ENCODE data around the gene ZFX.
A peak's percentile ranks its signal among the peaks of the same experiment; 100 is the strongest.

ZFX gene

DNA sequence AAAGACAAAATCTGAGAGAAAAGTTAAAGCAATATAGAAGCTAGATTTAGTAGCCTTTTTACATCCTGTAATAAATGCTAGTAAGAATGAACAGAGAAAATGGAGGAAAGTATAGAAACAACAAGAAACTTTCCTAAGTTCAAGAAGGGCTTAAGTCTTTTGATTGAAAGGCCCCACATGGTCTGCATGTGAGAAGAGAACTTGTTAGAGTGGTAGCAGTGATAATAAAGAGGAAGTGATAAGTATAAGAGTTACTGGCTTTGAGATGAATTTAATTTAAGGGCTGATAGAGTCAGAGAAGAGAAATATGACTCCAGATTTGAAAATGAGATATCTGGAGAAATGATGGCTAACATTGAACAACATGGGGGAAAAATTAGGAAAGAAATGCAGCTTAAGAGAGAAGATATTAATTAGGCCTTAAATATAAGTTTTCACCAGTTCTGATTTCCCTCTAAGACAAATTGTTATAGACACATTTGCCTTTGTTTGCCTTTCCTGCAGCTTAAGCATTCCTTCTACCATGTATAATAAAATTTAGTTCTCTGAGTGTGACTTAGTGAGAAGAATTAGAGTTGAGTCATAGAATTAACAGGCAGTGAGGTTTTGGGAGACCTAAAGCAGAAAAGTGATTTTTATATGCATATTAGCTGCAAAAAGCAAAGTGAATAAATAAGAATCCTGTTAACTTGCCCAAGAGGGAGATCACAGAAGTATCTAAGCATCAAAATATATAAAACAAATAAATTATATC is 18.4 kb downstream of the ZFX start:
- H3K36me3 Mint-ChIP-seq (ENCODE audit: low read depth), result peaks cover 10% of the 10 kb centered on the region
- H3K27ac Mint-ChIP-seq, result peak overlapping the region; percentile 18
- no peaks in the 10 kb centered on the region for H3K27me3 Mint-ChIP-seq (ENCODE audit: low read depth)
- H3K9me3 Mint-ChIP-seq, result no peaks in the 10 kb centered on the region
- peaks cover 37% of the 10 kb centered on the region for H3K4me1 Mint-ChIP-seq (ENCODE audit: low read depth)
- no peak overlapping the region for H3K4me3 Mint-ChIP-seq

DNA sequence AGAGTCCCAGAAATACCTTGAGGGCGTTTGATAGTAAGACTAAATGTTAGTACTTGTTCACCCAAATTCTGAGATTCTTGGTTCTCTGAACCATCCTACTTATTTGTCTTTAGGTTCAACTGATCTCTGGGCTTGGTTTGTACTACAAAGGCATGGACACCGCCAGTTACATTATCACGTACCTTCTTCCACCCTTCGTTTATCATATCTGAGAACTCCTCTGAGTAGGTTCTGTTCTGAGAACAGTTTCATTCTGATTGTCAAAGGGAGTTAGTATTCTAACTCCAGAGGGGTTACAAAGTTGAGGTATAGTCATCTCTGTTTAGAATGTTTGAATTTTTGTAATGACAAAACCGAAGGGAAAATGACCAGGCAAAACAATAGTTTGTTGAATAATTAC is 19.3 kb downstream of the ZFX start:
- peak overlapping the region; percentile 58 for H3K27ac Mint-ChIP-seq
- H3K9me3 Mint-ChIP-seq, result no peaks in the 10 kb centered on the region
- H3K36me3 Mint-ChIP-seq (ENCODE audit: low read depth), result peaks cover 11% of the 10 kb centered on the region
- no peaks in the 10 kb centered on the region for H3K27me3 Mint-ChIP-seq (ENCODE audit: low read depth)
- peaks cover 37% of the 10 kb centered on the region for H3K4me1 Mint-ChIP-seq (ENCODE audit: low read depth)
- H3K4me3 Mint-ChIP-seq, result peak overlapping the region; percentile 32

- Mint-ChIP-seq H3K9me3 (no peaks in the 10 kb centered on the region), H3K4me1 (ENCODE audit: low read depth) (peaks cover 37% of the 10 kb centered on the region), H3K4me3 (peak overlapping the region; percentile 32), H3K27ac (peak overlapping the region; percentile 58), H3K36me3 (ENCODE audit: low read depth) (peaks cover 11% of the 10 kb centered on the region), H3K27me3 (ENCODE audit: low read depth) (no peaks in the 10 kb centered on the region)
Observed at GRCh38 chrX:24169211-24169610, 19.7 kb downstream of the ZFX start.

- peaks cover 23% of the 10 kb centered on the region for H3K36me3 Mint-ChIP-seq (ENCODE audit: low read depth)
- no peak overlapping the region for H3K4me3 Mint-ChIP-seq
- H3K4me1 Mint-ChIP-seq (ENCODE audit: low read depth), result peaks cover 23% of the 10 kb centered on the region
- no peaks in the 10 kb centered on the region for H3K9me3 Mint-ChIP-seq
- H3K27me3 Mint-ChIP-seq (ENCODE audit: low read depth), result no peaks in the 10 kb centered on the region
- no peak overlapping the region for H3K27ac Mint-ChIP-seq
Observed at GRCh38 chrX:24173115-24173847, 23.8 kb downstream of the ZFX start.

DNA sequence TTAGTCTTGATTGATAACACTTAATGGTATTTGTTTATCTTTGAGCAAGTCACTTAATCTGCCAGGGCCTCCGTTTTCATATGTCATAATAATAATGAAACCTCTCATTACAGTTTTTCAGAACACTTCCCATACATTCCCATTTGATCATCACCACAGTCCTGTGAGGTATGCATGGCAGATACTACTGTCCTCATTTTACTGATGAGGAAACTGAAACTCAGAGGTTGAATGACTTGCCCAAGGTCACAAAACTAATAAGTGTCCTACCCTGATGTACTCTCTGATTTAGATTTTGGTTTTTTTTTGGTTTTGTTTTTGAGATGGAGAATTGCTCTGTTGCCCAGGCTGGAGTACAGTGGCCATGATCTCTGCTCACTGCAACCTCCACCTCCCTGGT is 25.7 kb downstream of the ZFX start:
- H3K4me1 Mint-ChIP-seq (ENCODE audit: low read depth), result peaks cover 10% of the 10 kb centered on the region
- no peak overlapping the region for H3K27ac Mint-ChIP-seq
- no peak overlapping the region for H3K4me3 Mint-ChIP-seq
- no peaks in the 10 kb centered on the region for H3K27me3 Mint-ChIP-seq (ENCODE audit: low read depth)
- H3K36me3 Mint-ChIP-seq (ENCODE audit: low read depth), result peaks cover 28% of the 10 kb centered on the region
- no peaks in the 10 kb centered on the region for H3K9me3 Mint-ChIP-seq

DNA sequence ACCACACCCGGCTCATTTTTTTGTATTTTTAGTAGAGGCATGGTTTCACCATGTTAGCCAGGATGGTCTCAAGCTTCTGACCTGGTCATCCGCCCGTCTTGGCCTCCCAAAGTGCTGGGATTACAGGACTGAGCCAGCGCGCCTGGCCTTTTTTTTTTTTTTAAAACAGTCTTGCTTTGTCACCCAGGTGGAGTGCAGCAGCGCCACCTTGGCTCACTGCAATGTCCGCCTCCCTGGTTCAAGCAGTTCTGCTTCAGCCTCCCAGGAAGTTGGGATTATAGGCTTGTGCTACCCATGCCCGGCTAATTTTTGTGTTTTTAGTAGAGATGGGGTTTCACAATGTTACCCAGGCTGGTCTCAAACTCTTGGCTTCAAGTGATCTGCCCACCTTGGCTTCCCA is 28.9 kb downstream of the ZFX start:
- H3K4me1 Mint-ChIP-seq (ENCODE audit: low read depth), result peaks cover 1% of the 10 kb centered on the region
- H3K4me3 Mint-ChIP-seq, result no peak overlapping the region
- no peak overlapping the region for H3K27ac Mint-ChIP-seq
- H3K27me3 Mint-ChIP-seq (ENCODE audit: low read depth), result no peaks in the 10 kb centered on the region
- H3K36me3 Mint-ChIP-seq (ENCODE audit: low read depth), result peaks cover 19% of the 10 kb centered on the region
- H3K9me3 Mint-ChIP-seq, result no peaks in the 10 kb centered on the region

- H3K27ac Mint-ChIP-seq, result no peak overlapping the region
- H3K36me3 Mint-ChIP-seq (ENCODE audit: low read depth), result peaks cover 9% of the 10 kb centered on the region
- H3K9me3 Mint-ChIP-seq, result no peaks in the 10 kb centered on the region
- H3K27me3 Mint-ChIP-seq (ENCODE audit: low read depth), result no peaks in the 10 kb centered on the region
- H3K4me3 Mint-ChIP-seq, result no peak overlapping the region
- peaks cover 14% of the 10 kb centered on the region for H3K4me1 Mint-ChIP-seq (ENCODE audit: low read depth)
Observed at GRCh38 chrX:24184018-24184417, 34.5 kb downstream of the ZFX start.

DNA sequence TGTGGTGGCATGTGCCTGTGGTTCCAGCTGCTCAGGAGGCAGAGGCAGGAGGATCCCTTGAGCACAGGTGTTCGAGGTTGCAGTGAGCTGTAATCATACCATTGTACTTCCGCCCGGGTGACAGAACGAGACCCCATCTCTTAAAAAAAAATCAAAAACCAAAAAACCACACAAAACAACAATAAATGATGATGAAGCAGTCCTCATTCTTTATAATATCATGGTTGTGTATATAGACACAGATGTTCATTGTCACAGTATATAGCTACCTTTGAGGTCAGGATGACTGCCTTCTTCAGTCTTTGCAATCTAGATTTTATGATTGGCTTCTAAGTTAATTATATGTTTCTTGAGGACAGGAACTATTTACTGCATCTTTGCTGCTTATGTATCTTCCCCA is 37.0 kb downstream of the ZFX start:
- H3K4me1 Mint-ChIP-seq (ENCODE audit: low read depth), result peaks cover 16% of the 10 kb centered on the region
- H3K27ac Mint-ChIP-seq, result no peak overlapping the region
- H3K36me3 Mint-ChIP-seq (ENCODE audit: low read depth), result peaks cover 5% of the 10 kb centered on the region

GRCh38 chrX:24186986-24187385 is 37.5 kb downstream of the ZFX start:
- H3K36me3 Mint-ChIP-seq (ENCODE audit: low read depth), result peaks cover 5% of the 10 kb centered on the region

More for the DNA sequence above, 37.0 kb downstream of the ZFX start:
- H3K9me3 Mint-ChIP-seq, result no peaks in the 10 kb centered on the region
- H3K27me3 Mint-ChIP-seq (ENCODE audit: low read depth), result no peaks in the 10 kb centered on the region
- no peak overlapping the region for H3K4me3 Mint-ChIP-seq

GRCh38 chrX:24189490-24189889 is 40.0 kb downstream of the ZFX start:
- H3K27me3 Mint-ChIP-seq (ENCODE audit: low read depth), result no peaks in the 10 kb centered on the region
- H3K27ac Mint-ChIP-seq, result no peak overlapping the region
- H3K4me3 Mint-ChIP-seq, result no peak overlapping the region
- no peaks in the 10 kb centered on the region for H3K9me3 Mint-ChIP-seq
- peaks cover 23% of the 10 kb centered on the region for H3K4me1 Mint-ChIP-seq (ENCODE audit: low read depth)
- H3K36me3 Mint-ChIP-seq (ENCODE audit: low read depth), result peaks cover 12% of the 10 kb centered on the region

More at GRCh38 chrX:24186986-24187385, 37.5 kb downstream of the ZFX start:
- no peaks in the 10 kb centered on the region for H3K27me3 Mint-ChIP-seq (ENCODE audit: low read depth)
- H3K27ac Mint-ChIP-seq, result no peak overlapping the region
- peaks cover 16% of the 10 kb centered on the region for H3K4me1 Mint-ChIP-seq (ENCODE audit: low read depth)
- no peak overlapping the region for H3K4me3 Mint-ChIP-seq
- H3K9me3 Mint-ChIP-seq, result no peaks in the 10 kb centered on the region

GRCh38 chrX:24190500-24191156 is 41.1 kb downstream of the ZFX start:
- no peaks in the 10 kb centered on the region for H3K9me3 Mint-ChIP-seq

GRCh38 chrX:24196509-24196908 is 47.0 kb downstream of the ZFX start:
- H3K27ac Mint-ChIP-seq, result no peak overlapping the region

More at GRCh38 chrX:24190500-24191156, 41.1 kb downstream of the ZFX start:
- no peak overlapping the region for H3K4me3 Mint-ChIP-seq
- no peaks in the 10 kb centered on the region for H3K27me3 Mint-ChIP-seq (ENCODE audit: low read depth)
- H3K36me3 Mint-ChIP-seq (ENCODE audit: low read depth), result peaks cover 12% of the 10 kb centered on the region
- peaks cover 23% of the 10 kb centered on the region for H3K4me1 Mint-ChIP-seq (ENCODE audit: low read depth)
- H3K27ac Mint-ChIP-seq, result no peak overlapping the region

GRCh38 chrX:24198101-24198500 is 48.6 kb downstream of the ZFX start:
- peaks cover 27% of the 10 kb centered on the region for H3K4me1 Mint-ChIP-seq (ENCODE audit: low read depth)
- H3K36me3 Mint-ChIP-seq (ENCODE audit: low read depth), result peaks cover 14% of the 10 kb centered on the region
- H3K27ac Mint-ChIP-seq, result no peak overlapping the region
- H3K9me3 Mint-ChIP-seq, result no peaks in the 10 kb centered on the region
- H3K4me3 Mint-ChIP-seq, result no peak overlapping the region
- H3K27me3 Mint-ChIP-seq (ENCODE audit: low read depth), result no peaks in the 10 kb centered on the region

More at GRCh38 chrX:24196509-24196908, 47.0 kb downstream of the ZFX start:
- Mint-ChIP-seq H3K4me1 (ENCODE audit: low read depth) (peaks cover 23% of the 10 kb centered on the region), H3K9me3 (no peaks in the 10 kb centered on the region), H3K36me3 (ENCODE audit: low read depth) (peaks cover 14% of the 10 kb centered on the region), H3K27me3 (ENCODE audit: low read depth) (no peaks in the 10 kb centered on the region), H3K4me3 (no peak overlapping the region)

DNA sequence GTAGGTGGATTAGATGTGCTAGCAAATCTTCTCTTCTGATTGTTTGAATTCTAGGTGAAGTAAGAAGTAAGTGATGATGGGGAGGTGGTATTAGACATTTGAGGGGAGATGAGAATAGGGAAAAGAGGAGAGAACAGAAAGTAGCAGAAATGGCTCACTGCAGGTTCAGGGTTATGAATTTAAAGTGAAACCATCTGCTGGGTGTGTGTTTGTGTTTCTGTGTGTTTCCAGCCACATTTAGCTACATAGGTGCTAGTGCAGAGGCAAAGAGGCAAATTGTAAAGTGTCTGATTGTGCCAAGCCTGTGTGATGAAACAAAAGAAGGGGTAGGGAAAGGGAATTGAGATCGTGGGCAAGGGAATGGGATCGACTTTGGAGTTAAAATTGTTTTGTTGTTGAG is 50.6 kb downstream of the ZFX start:
- Mint-ChIP-seq H3K4me3 (no peak overlapping the region), H3K27ac (peak overlapping the region; percentile 1), H3K36me3 (ENCODE audit: low read depth) (peaks cover 14% of the 10 kb centered on the region), H3K9me3 (no peaks in the 10 kb centered on the region), H3K27me3 (ENCODE audit: low read depth) (no peaks in the 10 kb centered on the region), H3K4me1 (ENCODE audit: low read depth) (peaks cover 30% of the 10 kb centered on the region)

All from T-helper 1 cell treated with Interleukin-12 subunit alpha and Interleukin-12 subunit beta and Interleukin-4 antibody, amounts not matched to agents 30 μg/mL and 1 μg/mL, for 36 hours (primary cell).